ENCODE measurements around the gene INPP5B.
A peak's percentile ranks its signal among the peaks of the same experiment; 100 is the strongest.

Gene INPP5B

GRCh38 chr1:37828410-37829074 lies 118.3 kb downstream of the INPP5B start:
- DNase-seq, result no peak

- DNase-seq, result no peak
Measured at GRCh38 chr1:37825506-37825905, 121.3 kb downstream of the INPP5B start.

DNA sequence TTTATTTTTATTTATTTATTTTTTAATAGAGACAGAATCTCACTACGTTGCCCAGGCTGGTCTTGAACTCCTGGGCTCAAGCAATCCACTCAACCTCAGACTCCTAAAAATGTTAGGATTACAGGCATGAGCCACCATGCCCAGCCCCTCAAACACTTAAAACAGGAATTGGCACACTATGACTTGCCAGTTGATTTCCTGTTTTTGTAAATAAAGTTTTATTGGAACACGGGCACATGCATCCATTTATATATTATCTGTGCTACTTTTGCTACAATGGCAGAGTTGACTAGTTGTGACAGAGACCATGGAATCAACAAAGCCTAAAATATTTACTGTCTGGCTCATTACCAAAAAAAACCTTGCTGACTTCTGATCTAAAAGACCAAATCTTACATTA lies 122.9 kb downstream of the INPP5B start:
- DNase-seq, result no peak

- peak; percentile 32 for DNase-seq
Measured at GRCh38 chr1:37822906-37823815, 123.7 kb downstream of the INPP5B start.

DNA sequence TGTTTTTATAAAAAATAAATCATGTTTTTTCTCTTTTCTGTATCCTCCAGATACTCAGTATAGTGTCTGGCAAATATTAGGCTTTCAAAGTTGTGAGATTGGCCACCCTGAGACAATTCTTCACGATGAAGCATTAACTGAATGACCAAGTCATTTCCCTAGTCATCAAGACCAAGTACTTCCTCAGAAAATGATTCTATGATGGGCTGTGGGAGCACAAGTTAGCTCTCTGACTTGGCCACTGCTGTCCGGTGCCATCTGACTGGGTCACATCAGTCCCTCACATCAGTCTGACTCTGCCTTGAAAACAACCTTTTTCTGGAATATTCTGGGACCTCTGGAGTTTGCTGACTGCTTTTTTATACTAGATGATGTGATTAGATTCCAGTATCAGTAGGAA lies 125.4 kb downstream of the INPP5B start:
- no peak for DNase-seq

DNA sequence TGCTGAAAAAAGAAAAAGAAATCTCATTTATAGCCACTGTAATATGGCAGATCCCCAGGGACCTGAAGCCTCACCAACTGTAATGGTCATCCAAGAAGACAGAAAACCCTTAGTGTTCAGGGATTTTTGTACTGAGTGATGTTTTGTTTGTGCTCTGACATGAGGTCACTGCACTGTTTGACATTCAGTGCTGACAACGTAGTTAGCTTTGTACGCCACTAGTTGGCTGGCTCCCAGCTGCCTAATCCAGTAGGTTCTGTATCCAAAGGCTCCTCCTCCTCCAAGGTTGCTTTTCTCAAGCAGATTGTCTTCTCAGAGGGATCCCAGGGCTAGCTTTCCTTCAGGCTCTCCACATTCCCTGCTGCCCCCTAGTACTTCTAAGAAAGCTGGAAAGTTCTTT lies 129.4 kb downstream of the INPP5B start:
- DNase-seq, result no peak

- DNase-seq, result no peak
Measured at GRCh38 chr1:37814252-37814651, 132.6 kb downstream of the INPP5B start.

DNA sequence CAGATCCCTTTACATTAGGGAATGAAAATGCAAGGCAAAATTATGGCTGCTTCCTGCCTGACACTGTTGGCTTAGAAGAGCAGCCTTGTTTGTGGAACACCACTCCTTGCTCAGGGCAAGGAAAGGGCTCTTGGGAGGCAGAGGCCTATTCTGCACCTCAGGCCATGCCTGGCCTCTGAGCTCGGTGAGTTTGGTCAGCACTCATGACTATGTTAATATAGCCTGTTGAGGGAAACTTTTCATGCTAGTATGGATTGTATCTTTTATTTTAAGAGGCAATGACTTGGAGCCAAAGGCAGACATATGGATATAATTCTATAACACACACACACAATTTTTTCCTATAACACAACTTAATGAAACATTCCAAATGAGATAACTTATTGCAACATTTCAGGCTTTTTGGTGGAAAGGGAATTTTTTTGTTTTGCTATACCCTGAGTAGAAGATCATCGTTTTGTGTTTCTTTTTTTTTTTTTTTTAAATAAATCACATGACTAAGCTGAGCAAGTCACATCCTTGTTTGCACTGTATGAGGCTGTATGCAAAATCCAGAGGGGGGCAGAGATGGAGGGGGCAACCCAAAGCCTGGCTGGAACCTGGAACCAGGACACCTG lies 133.2 kb downstream of the INPP5B start:
- DNase-seq, result no peak

- peak; percentile 66 for DNase-seq
Measured at GRCh38 chr1:37811027-37811655, 135.7 kb downstream of the INPP5B start.
